Measurements from ENCODE around the gene CCSAP.
"Not testable (repeated sequence)": the region's sequence is repeated elsewhere in the genome, so short reads cannot be mapped to it uniquely, and the experiment has no call there.

CCSAP gene

DNA sequence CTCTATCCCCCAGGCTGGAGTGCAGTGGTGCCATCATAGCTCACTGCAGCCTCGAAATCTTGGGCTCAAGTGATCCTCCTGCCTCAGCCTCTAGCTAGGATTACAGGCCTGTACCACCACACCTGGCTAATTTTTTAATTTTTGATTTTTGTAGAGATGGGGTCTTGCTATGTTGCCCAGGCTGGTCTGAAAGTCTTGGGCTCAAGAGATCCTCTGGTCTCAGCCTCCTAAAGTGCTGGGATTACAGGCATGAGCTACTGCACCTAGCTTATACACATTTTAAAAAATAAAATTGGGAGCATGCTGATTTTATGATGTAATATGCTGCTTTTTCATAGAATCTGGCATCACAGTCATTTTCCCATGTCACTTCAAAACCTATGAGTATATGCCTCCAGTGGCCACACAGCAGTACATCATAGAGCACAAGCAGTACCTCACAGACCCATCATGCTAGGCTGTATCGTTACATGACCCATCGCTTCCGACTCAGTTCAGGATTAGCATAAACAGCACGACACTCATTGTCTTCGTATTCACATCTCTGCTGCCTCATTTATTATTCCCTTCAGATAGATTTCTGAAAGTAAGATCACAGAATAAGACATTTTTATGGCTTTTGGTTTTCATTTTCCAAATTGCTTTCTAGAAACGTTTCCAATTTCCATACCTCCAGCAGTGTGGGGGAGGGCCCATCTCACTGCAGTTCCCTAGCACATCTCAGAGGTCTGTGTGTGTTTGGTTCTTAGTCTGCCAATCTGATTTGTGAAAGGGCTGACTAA lies 35.9 kb upstream of the CCSAP start:
- TF ChIP-seq TAF1 (IDR thresholded peaks at IDR 0.05; ENCODE audit: borderline replicate concordance, low read depth, low read length) (no peak), POLR2AphosphoS5 (IDR thresholded peaks at IDR 0.05; ENCODE audit: low read depth, low read length) (no peak), POLR2A (IDR thresholded peaks at IDR 0.05; ENCODE audit: low read depth, low read length) (no peak)
- FAIRE-seq (no peak), DNase-seq (ENCODE audit: insufficient read length) (no peak)

- FAIRE-seq = not testable (repeated sequence)
Observed at GRCh38 chr1:229378035-229378434, 35.2 kb upstream of the CCSAP start.

DNA sequence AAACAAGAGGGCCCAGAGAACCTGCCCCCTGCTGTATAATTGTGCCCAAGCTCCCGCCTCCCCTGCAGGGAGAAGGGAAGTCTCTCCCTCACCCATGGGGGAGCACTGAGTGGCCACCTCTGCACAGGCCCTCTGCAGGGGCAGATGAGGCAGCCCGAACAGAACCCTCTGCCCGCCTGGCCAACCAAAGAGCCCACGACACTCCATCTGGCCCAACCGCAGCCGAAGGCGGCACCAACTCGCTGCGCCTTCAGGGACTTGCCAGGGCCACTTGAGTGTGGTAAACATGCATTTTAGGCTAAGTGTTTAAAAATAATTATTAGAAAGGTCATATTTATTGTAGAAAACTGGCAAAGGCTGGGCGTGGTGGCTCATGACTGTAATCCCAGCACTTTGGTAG lies 34.6 kb upstream of the CCSAP start:
- no peak for FAIRE-seq
- TF ChIP-seq TAF1 (IDR thresholded peaks at IDR 0.05; ENCODE audit: borderline replicate concordance, low read depth, low read length) (no peak), POLR2A (IDR thresholded peaks at IDR 0.05; ENCODE audit: low read depth, low read length) (no peak), POLR2AphosphoS5 (IDR thresholded peaks at IDR 0.05; ENCODE audit: low read depth, low read length) (no peak)
- DNase-seq (ENCODE audit: insufficient read length) = no peak

More at GRCh38 chr1:229378035-229378434, 35.2 kb upstream of the CCSAP start:
- DNase-seq (ENCODE audit: insufficient read length) = not testable (repeated sequence)

GRCh38 chr1:229376521-229376920 lies 33.7 kb upstream of the CCSAP start:
- no peak for FAIRE-seq

DNA sequence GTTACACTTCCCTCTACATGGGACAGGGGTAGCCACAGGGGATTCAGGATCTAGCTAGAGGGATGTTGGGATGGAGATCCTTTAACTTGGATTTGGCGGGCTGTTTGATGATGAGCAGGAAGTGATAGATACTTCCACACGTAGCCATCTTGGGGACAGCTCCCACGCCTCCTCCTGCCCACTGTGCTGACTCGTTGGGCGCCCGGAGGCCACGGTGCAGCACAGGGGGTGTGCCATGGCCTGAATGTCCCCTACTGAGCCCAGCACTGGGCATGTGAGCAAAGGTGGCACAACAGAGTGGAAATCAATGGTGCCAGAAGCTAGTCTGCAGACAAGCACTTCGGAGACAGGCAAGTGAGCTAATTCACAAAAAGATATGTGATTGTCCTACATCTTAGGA lies 31.6 kb upstream of the CCSAP start:
- FAIRE-seq = no peak
- DNase-seq (ENCODE audit: insufficient read length) = no peak
- TF ChIP-seq POLR2A (IDR thresholded peaks at IDR 0.05; ENCODE audit: low read depth, low read length) = no peak
- no peak for TF ChIP-seq POLR2AphosphoS5 (IDR thresholded peaks at IDR 0.05; ENCODE audit: low read depth, low read length)
- TF ChIP-seq TAF1 (IDR thresholded peaks at IDR 0.05; ENCODE audit: borderline replicate concordance, low read depth, low read length) = no peak

More at GRCh38 chr1:229376521-229376920, 33.7 kb upstream of the CCSAP start:
- no peak for TF ChIP-seq TAF1 (IDR thresholded peaks at IDR 0.05; ENCODE audit: borderline replicate concordance, low read depth, low read length)
- no peak for TF ChIP-seq POLR2A (IDR thresholded peaks at IDR 0.05; ENCODE audit: low read depth, low read length)
- TF ChIP-seq POLR2AphosphoS5 (IDR thresholded peaks at IDR 0.05; ENCODE audit: low read depth, low read length) = no peak
- no peak for DNase-seq (ENCODE audit: insufficient read length)

DNA sequence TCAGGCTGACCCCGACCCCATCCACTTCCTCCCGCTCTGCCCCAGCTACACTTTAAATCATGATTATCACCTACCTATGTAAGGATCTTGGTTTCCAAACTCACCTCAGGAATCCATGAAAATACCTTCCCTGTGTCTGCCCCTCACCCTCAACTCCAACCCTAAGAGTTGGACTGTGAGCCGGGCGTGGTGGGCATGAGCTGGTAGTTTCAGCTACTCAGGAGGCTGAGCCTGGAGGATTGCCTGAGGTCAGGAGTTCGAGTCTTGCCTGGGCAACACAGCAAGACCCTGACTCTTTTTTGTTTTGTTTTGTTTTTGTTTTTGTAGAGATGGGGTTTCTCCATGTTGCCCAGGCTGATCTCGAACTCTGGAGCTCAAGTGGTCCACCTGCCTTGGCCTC lies 30.5 kb upstream of the CCSAP start:
- TF ChIP-seq POLR2AphosphoS5 (IDR thresholded peaks at IDR 0.05; ENCODE audit: low read depth, low read length) = no peak
- no peak for TF ChIP-seq POLR2A (IDR thresholded peaks at IDR 0.05; ENCODE audit: low read depth, low read length)
- no peak for TF ChIP-seq TAF1 (IDR thresholded peaks at IDR 0.05; ENCODE audit: borderline replicate concordance, low read depth, low read length)
- DNase-seq (ENCODE audit: insufficient read length) = no peak
- FAIRE-seq = no peak

GRCh38 chr1:229372251-229372650 lies 29.4 kb upstream of the CCSAP start:
- DNase-seq (ENCODE audit: insufficient read length) (no peak), FAIRE-seq (no peak)
- no peak for TF ChIP-seq POLR2A (IDR thresholded peaks at IDR 0.05; ENCODE audit: low read depth, low read length)
- TF ChIP-seq TAF1 (IDR thresholded peaks at IDR 0.05; ENCODE audit: borderline replicate concordance, low read depth, low read length) = no peak

DNA sequence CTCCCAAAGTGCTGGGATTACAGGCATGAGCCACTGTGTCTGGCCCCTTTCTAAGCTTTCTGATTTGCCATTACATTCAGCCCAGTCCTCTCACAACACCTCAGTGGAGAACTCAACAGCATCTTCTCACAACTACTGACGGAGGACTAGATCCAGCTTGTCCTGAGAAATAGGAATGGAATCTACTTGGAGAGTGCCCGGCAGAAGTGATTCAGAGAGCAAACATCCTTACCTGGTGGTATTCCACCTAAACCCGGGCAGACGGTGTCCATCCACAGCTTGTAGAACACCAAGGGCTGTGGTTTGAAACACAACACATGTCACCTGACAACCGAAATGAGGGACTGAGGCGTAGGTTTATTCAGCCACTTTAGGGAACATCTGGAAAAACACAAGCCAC lies 28.8 kb upstream of the CCSAP start:
- TF ChIP-seq POLR2A (IDR thresholded peaks at IDR 0.05; ENCODE audit: low read depth, low read length) = no peak
- TF ChIP-seq TAF1 (IDR thresholded peaks at IDR 0.05; ENCODE audit: borderline replicate concordance, low read depth, low read length) = no peak
- no peak for TF ChIP-seq POLR2AphosphoS5 (IDR thresholded peaks at IDR 0.05; ENCODE audit: low read depth, low read length)
- FAIRE-seq (no peak), DNase-seq (ENCODE audit: insufficient read length) (no peak)

GRCh38 chr1:229370601-229371021 lies 27.8 kb upstream of the CCSAP start:
- DNase-seq (ENCODE audit: insufficient read length) (no peak), FAIRE-seq (no peak)
- no peak for TF ChIP-seq POLR2A (IDR thresholded peaks at IDR 0.05; ENCODE audit: low read depth, low read length)
- TF ChIP-seq TAF1 (IDR thresholded peaks at IDR 0.05; ENCODE audit: borderline replicate concordance, low read depth, low read length) = no peak
- no peak for TF ChIP-seq POLR2AphosphoS5 (IDR thresholded peaks at IDR 0.05; ENCODE audit: low read depth, low read length)

- DNase-seq (ENCODE audit: insufficient read length) (no peak), FAIRE-seq (peak; percentile 90)
- TF ChIP-seq POLR2AphosphoS5 (IDR thresholded peaks at IDR 0.05; ENCODE audit: low read depth, low read length) (no peak), TAF1 (IDR thresholded peaks at IDR 0.05; ENCODE audit: borderline replicate concordance, low read depth, low read length) (no peak), POLR2A (IDR thresholded peaks at IDR 0.05; ENCODE audit: low read depth, low read length) (no peak)
Observed at GRCh38 chr1:229368347-229368746, 25.5 kb upstream of the CCSAP start.

GRCh38 chr1:229365569-229365968 lies 22.7 kb upstream of the CCSAP start:
- DNase-seq (ENCODE audit: insufficient read length) (no peak), FAIRE-seq (no peak)
- TF ChIP-seq POLR2AphosphoS5 (IDR thresholded peaks at IDR 0.05; ENCODE audit: low read depth, low read length) (no peak), POLR2A (IDR thresholded peaks at IDR 0.05; ENCODE audit: low read depth, low read length) (no peak), TAF1 (IDR thresholded peaks at IDR 0.05; ENCODE audit: borderline replicate concordance, low read depth, low read length) (no peak)

- TF ChIP-seq TAF1 (IDR thresholded peaks at IDR 0.05; ENCODE audit: borderline replicate concordance, low read depth, low read length) = no peak
- TF ChIP-seq POLR2A (IDR thresholded peaks at IDR 0.05; ENCODE audit: low read depth, low read length) = no peak
- no peak for DNase-seq (ENCODE audit: insufficient read length)
- no peak for FAIRE-seq
Observed at GRCh38 chr1:229364207-229365065, 21.6 kb upstream of the CCSAP start.
